ENCODE data around the gene EFNB1. TPM values are rescaled to one million over a fixed set of nuclear protein-coding genes. Genes with fewer than 3 reads are reported as not detected.

EFNB1 gene
- total and polyA plus RNA-seq, 2 donors (not counting 1 experiment from before 2014, with no cell fraction given) = 1.5 to 3.2 TPM

DNA sequence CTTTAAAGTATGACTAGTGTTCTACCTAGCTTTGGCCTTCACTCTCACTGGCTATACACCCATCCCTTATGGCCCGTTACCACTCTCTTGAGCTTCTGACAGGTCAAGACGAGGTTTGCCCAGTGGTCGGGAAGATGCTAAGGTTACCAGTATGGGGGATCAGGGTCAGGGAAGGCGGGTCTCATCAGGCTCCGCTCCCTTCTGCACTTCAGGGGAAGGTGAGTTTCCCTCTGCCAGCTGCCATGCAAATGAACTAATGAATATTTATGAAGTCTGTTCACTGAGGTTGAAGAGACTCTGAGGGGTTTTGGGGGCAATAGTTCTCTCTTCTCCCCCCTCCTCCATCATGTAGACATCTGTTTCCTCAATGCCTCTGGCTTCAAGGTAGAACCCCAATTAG is 6.6 kb downstream of the EFNB1 start:
- peaks cover 9 to 14% of the 10 kb centered on the region in 2 donors for H3K4me1 ChIP-seq (ENCODE audit: control insufficient read depth in 2 of 2, insufficient read depth in 2 of 2, low read length in 2 of 2)
- whole genome bisulfite sequencing (ENCODE audit: insufficient coverage) = no CpG with 5 or more reads among the region's 5 CpGs
- no peaks in the 10 kb centered on the region for H3K79me2 ChIP-seq (ENCODE audit: control insufficient read depth, insufficient read depth, low read length)
- CTCF ChIA-PET = interaction anchor here (1.7 kb wide), 1 partner anchor 13 kb away, joined by 5 read pairs; no protein-coding TSS in a partner anchor
- no peak overlapping the region for H3K4me2 ChIP-seq (replicated peaks; ENCODE audit: low read depth, low read length, poor library complexity, severe bottlenecking)
- Mint-ChIP-seq H3K27ac (no peak overlapping the region), H3K27me3 (no peaks in the 10 kb centered on the region), H3K4me3 (no peak overlapping the region), H3K9me3 (ENCODE audit: insufficient read depth) (no peaks in the 10 kb centered on the region), H3K4me1 (peaks cover 21% of the 10 kb centered on the region)
- no peak overlapping the region for H2AFZ ChIP-seq (ENCODE audit: insufficient read depth, low read depth, low read length, poor library complexity, severe bottlenecking)
- no peaks in the 10 kb centered on the region for H3K36me3 ChIP-seq (replicated peaks in 1 of 2; ENCODE audit: control extremely low read depth in 1 of 2, control insufficient read depth in 1 of 2, extremely low read depth in 1 of 2, insufficient read depth in 2 of 2, low read length in 1 of 2)
- peaks cover 0 to 4% (median 1%) of the 10 kb centered on the region in 4 experiments for H3K27me3 ChIP-seq (replicated peaks in 1 of 4; ENCODE audit: control extremely low read depth in 1 of 4, control insufficient read depth in 3 of 4, insufficient read depth in 4 of 4, low read length in 3 of 4)
- DNase-seq (no peak), ATAC-seq (ENCODE audit: low read depth) (no peak)
- H4K20me1 ChIP-seq (ENCODE audit: control insufficient read depth, insufficient read depth, low read length, poor library complexity, severe bottlenecking) = no peaks in the 10 kb centered on the region
- no peak overlapping the region for H3K4me3 ChIP-seq (ENCODE audit: control extremely low read depth in 1 of 5, extremely low read depth in 1 of 5, insufficient read depth in 1 of 5, low read depth in 2 of 5, low read length in 4 of 5)
- POLR2A ChIA-PET = no interaction called here
- H3K9me3 ChIP-seq (ENCODE audit: control extremely low read depth in 1 of 3, control insufficient read depth in 2 of 3, insufficient read depth in 1 of 3, low read length in 2 of 3) = no peaks in the 10 kb centered on the region
- intact Hi-C loops (cut with micrococcal nuclease) = no loop called here
- no peak for TF ChIP-seq EZH2 (IDR thresholded peaks at IDR 0.05; ENCODE audit: borderline replicate concordance, insufficient read depth, low read depth, low read length, poor library complexity, severe bottlenecking)
- TF ChIP-seq, protein P1, sequence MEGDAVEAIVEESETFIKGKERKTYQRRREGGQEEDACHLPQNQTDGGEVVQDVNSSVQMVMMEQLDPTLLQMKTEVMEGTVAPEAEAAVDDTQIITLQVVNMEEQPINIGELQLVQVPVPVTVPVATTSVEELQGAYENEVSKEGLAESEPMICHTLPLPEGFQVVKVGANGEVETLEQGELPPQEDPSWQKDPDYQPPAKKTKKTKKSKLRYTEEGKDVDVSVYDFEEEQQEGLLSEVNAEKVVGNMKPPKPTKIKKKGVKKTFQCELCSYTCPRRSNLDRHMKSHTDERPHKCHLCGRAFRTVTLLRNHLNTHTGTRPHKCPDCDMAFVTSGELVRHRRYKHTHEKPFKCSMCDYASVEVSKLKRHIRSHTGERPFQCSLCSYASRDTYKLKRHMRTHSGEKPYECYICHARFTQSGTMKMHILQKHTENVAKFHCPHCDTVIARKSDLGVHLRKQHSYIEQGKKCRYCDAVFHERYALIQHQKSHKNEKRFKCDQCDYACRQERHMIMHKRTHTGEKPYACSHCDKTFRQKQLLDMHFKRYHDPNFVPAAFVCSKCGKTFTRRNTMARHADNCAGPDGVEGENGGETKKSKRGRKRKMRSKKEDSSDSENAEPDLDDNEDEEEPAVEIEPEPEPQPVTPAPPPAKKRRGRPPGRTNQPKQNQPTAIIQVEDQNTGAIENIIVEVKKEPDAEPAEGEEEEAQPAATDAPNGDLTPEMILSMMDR (IDR thresholded peaks at IDR 0.05) = no peak
- no peak overlapping the region for H3K9ac ChIP-seq (ENCODE audit: low read length)
- no peak overlapping the region for H3K27ac ChIP-seq (ENCODE audit: low read length in 2 of 2)

DNA sequence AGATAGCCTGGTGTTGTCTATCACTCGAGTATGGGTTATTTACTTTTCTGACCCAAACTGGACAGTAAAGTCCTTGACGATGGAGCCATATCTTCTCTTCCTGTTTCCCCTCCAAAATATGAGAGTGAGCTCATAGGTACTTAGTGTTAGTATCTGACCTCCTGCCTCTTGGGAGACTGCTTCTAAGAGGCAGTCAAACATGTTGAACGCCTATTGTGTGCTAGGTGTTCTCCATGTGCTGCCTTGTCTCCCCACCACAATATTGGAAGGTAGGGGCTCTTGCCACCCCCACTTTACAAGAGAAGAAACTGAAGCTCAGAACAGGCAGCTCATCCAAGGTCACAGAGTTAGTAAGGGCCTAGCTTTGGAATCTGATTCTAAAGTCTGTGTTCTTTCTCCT is 8.3 kb downstream of the EFNB1 start:
- no peak for TF ChIP-seq EZH2 (IDR thresholded peaks at IDR 0.05; ENCODE audit: borderline replicate concordance, insufficient read depth, low read depth, low read length, poor library complexity, severe bottlenecking)
- TF ChIP-seq, protein P1 (IDR thresholded peaks at IDR 0.05) = no peak
- no CpG with 5 or more reads among the region's 3 CpGs for WGBS (ENCODE audit: insufficient coverage)
- Mint-ChIP-seq H3K27me3 (no peaks in the 10 kb centered on the region), H3K4me1 (peaks cover 7% of the 10 kb centered on the region), H3K4me3 (no peak overlapping the region), H3K9me3 (ENCODE audit: insufficient read depth) (no peaks in the 10 kb centered on the region), H3K27ac (no peak overlapping the region)
- Histone ChIP-seq H3K36me3 (replicated peaks in 1 of 2; ENCODE audit: control extremely low read depth in 1 of 2, control insufficient read depth in 1 of 2, extremely low read depth in 1 of 2, insufficient read depth in 2 of 2, low read length in 1 of 2) (peaks cover 0 to 2% of the 10 kb centered on the region in 2 experiments), H3K4me2 (replicated peaks; ENCODE audit: low read depth, low read length, poor library complexity, severe bottlenecking) (no peak overlapping the region), H3K9me3 (ENCODE audit: control extremely low read depth in 1 of 3, control insufficient read depth in 2 of 3, insufficient read depth in 1 of 3, low read length in 2 of 3) (no peaks in the 10 kb centered on the region), H3K4me3 (ENCODE audit: control extremely low read depth in 1 of 5, extremely low read depth in 1 of 5, insufficient read depth in 1 of 5, low read depth in 2 of 5, low read length in 4 of 5) (no peak overlapping the region), H3K4me1 (ENCODE audit: control insufficient read depth in 2 of 2, insufficient read depth in 2 of 2, low read length in 2 of 2) (peaks cover 0 to 3% of the 10 kb centered on the region in 2 donors), H2AFZ (ENCODE audit: insufficient read depth, low read depth, low read length, poor library complexity, severe bottlenecking) (no peak overlapping the region), H3K27ac (ENCODE audit: low read length in 2 of 2) (no peak overlapping the region), H3K79me2 (ENCODE audit: control insufficient read depth, insufficient read depth, low read length) (no peaks in the 10 kb centered on the region), H3K27me3 (replicated peaks in 1 of 4; ENCODE audit: control extremely low read depth in 1 of 4, control insufficient read depth in 3 of 4, insufficient read depth in 4 of 4, low read length in 3 of 4) (no peaks in the 10 kb centered on the region), H4K20me1 (ENCODE audit: control insufficient read depth, insufficient read depth, low read length, poor library complexity, severe bottlenecking) (no peaks in the 10 kb centered on the region), H3K9ac (ENCODE audit: low read length) (no peak overlapping the region)
- ChIA-PET CTCF (interaction anchor here (1.3 kb wide), 1 partner anchor 9 kb away, joined by 5 read pairs; the partner anchor contains the start of gene EFNB1), POLR2A (no interaction called here)
- ATAC-seq (ENCODE audit: low read depth) = no peak
- DNase-seq = no peak
- intact Hi-C loops (cut with micrococcal nuclease) = no loop called here
